IMR-90 (cell line): ENCODE data around the gene RBFOX2.

Experiments used
- POLR2A ChIP-seq: IDR thresholded peaks from 2 replicates; pipeline ENCODE4 v1.6.1; 2012; ENCODE audit warnings: mild to moderate bottlenecking, low read depth, low read length
- USF2 ChIP-seq: fragments of 150-350 bp; IDR thresholded peaks from 2 replicates; pipeline ENCODE4 v1.6.1; 2017; ENCODE audit warnings: mild to moderate bottlenecking, antibody characterized with exemption, low read length, low read depth

GRCh38 chr22:35688913-35689675, 339.5 kb downstream of the RBFOX2 start:
- TF ChIP-seq POLR2A: no peak
- peak; percentile 37; the same call in 1 of the 2 replicates for TF ChIP-seq USF2
